ENCODE measurements around the gene HSD3B7. TPM values are rescaled to one million over a fixed set of nuclear protein-coding genes. Genes with fewer than 3 reads are reported as not detected.

The HSD3B7 gene
- total and polyA plus RNA-seq, 8 donors, result 2.9 to 52.7 (median 10.3) TPM

DNA sequence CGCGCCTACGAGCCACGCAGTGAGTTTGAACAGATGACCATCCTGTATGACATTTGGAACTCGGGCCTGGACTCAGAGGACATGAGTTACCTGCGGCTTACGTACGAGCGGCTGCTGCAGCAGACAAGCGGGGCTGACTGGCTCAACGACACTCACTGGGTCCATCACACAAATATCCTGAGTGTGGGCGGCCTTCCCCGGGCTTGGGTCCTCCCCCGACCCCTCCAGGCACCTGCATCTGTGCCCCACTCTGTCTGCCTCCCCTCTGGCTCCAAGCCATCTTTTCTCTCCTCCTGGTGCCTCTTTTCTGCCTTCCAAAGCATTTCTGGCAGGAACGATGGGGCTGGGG, 5.0 kb upstream of the HSD3B7 start:
- no peaks in the 10 kb centered on the region for H3K27me3 ChIP-seq
- intact Hi-C loops (cut with DNase I; ENCODE audit: low total_unique reads), result loop anchor here (5.0 kb wide), 1 partner anchor 462 kb away; the partner anchor contains the start of gene ZNF843
- no peak for DNase-seq
- no peak overlapping the region for H3K4me3 ChIP-seq
- H3K27ac ChIP-seq, result no peak overlapping the region
- no peak for TF ChIP-seq EP300 (IDR thresholded peaks at IDR 0.05)
- no peak for TF ChIP-seq CTCF (IDR thresholded peaks at IDR 0.05)
- TF ChIP-seq POLR2AphosphoS5 (IDR thresholded peaks at IDR 0.05), result no peak
- no peak for TF ChIP-seq POLR2A (IDR thresholded peaks at IDR 0.05)
- 89 to 95% (median 91%) methylated on average over 11 to 15 of the region's 15 CpGs for WGBS, 5 donors
- peaks cover under 1 to 5% (median 3%) of the 10 kb centered on the region in 4 donors for H3K4me1 ChIP-seq
- H3K36me3 ChIP-seq, result peaks cover 59 to 99% (median 98%) of the 10 kb centered on the region in 4 donors
- no peaks in the 10 kb centered on the region for H3K9me3 ChIP-seq

GRCh38 chr16:30980434-30980833, 4.6 kb upstream of the HSD3B7 start:
- WGBS, 5 donors, result 76 to 86% (median 83%) methylated on average over 21 to 29 of the region's 29 CpGs
- Histone ChIP-seq H3K27ac (no peak overlapping the region), H3K36me3 (peaks cover 58 to 95% (median 94%) of the 10 kb centered on the region in 4 donors), H3K9me3 (no peaks in the 10 kb centered on the region), H3K4me1 (peaks cover 5 to 10% (median 8%) of the 10 kb centered on the region in 4 donors), H3K27me3 (no peaks in the 10 kb centered on the region), H3K4me3 (no peak overlapping the region)
- intact Hi-C loops (cut with DNase I; ENCODE audit: low total_unique reads), result loop anchor here (5.0 kb wide), 1 partner anchor 462 kb away; the partner anchor contains the start of gene ZNF843
- no peak for TF ChIP-seq EP300 (IDR thresholded peaks at IDR 0.05)
- no peak for TF ChIP-seq POLR2A (IDR thresholded peaks at IDR 0.05)
- TF ChIP-seq POLR2AphosphoS5 (IDR thresholded peaks at IDR 0.05), result no peak
- TF ChIP-seq CTCF (IDR thresholded peaks at IDR 0.05), result no peak
- DNase-seq, result no peak

DNA sequence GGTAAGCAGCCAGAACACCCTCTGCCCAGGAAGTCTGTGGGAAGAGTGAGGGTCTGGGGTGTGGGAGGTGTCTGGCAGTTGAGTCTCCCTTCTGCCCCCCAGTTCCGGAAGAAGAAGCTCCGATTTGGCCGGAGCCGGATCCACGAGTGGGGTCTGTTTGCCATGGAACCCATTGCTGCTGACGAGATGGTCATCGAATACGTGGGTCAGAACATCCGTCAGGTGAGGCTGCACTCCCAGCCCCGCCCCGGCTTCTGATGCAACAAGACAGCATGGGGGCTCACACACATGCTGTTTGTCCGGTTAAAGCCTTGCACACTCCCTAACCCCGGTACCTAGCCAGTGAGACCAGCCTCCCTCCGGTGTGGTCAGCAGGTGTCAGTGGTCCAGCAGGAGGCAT, 4.0 kb upstream of the HSD3B7 start:
- Histone ChIP-seq H3K4me1 (peaks cover 10 to 15% (median 13%) of the 10 kb centered on the region in 4 donors), H3K27me3 (no peaks in the 10 kb centered on the region), H3K27ac (no peak overlapping the region), H3K4me3 (no peak overlapping the region), H3K36me3 (peaks cover 57 to 89% (median 89%) of the 10 kb centered on the region in 4 donors), H3K9me3 (no peaks in the 10 kb centered on the region)
- DNase-seq, result no peak
- intact Hi-C loops (cut with DNase I; ENCODE audit: low total_unique reads), result loop anchor here (5.0 kb wide), 1 partner anchor 461 kb away; the partner anchor contains the start of gene ZNF843
- no peak for TF ChIP-seq CTCF (IDR thresholded peaks at IDR 0.05)
- no peak for TF ChIP-seq POLR2AphosphoS5 (IDR thresholded peaks at IDR 0.05)
- TF ChIP-seq POLR2A (IDR thresholded peaks at IDR 0.05), result no peak
- no peak for TF ChIP-seq EP300 (IDR thresholded peaks at IDR 0.05)
- 89 to 97% (median 96%) methylated on average over 14 of the region's 14 CpGs for WGBS, 5 donors

- peaks cover 42 to 83% (median 75%) of the 10 kb centered on the region in 4 donors for H3K36me3 ChIP-seq
- WGBS, 5 donors, result 78 to 86% (median 83%) methylated on average over 12 to 17 of the region's 17 CpGs
- H3K4me3 ChIP-seq, result no peak overlapping the region
- no peaks in the 10 kb centered on the region for H3K27me3 ChIP-seq
- DNase-seq, result no peak
- no peaks in the 10 kb centered on the region for H3K9me3 ChIP-seq
- intact Hi-C loops (cut with DNase I; ENCODE audit: low total_unique reads), result loop anchor here (5.0 kb wide), 1 partner anchor 460 kb away; the partner anchor contains the start of gene ZNF843
- TF ChIP-seq CTCF (IDR thresholded peaks at IDR 0.05), result no peak
- TF ChIP-seq EP300 (IDR thresholded peaks at IDR 0.05), result no peak
- TF ChIP-seq POLR2A (IDR thresholded peaks at IDR 0.05), result no peak
- TF ChIP-seq POLR2AphosphoS5 (IDR thresholded peaks at IDR 0.05), result no peak
- H3K4me1 ChIP-seq, result peaks cover 10 to 16% (median 13%) of the 10 kb centered on the region in 4 donors
- no peak overlapping the region for H3K27ac ChIP-seq
Measured at GRCh38 chr16:30982548-30983288, 2.3 kb upstream of the HSD3B7 start.
